HG03280 (cell line): ENCODE measurements around the gene HORMAD1.
A peak's percentile ranks its signal among the peaks of the same experiment; 100 is the strongest.
"Not testable (repeated sequence)": the region's sequence is repeated elsewhere in the genome, so short reads cannot be mapped to it uniquely, and the experiment has no call there.

Experiments
- ATAC-seq: cut with Tn5 transposase; IDR thresholded peaks from one replicate; pipeline ENCODE4 v1.9.1; 2021; ENCODE audit warnings: mild to moderate bottlenecking, moderate library complexity; ENCODE audit not compliant: unreplicated experiment

HORMAD1 gene

GRCh38 chr1:150696995-150697927 lies 23.4 kb downstream of the HORMAD1 start, which contains the start of gene GOLPH3L:
GOLPH3L (minus strand) TSS chr1:150697154; CDS start chr1:150694838, 2,316 bp downstream.
- peak; percentile 99 for ATAC-seq

- no peak for ATAC-seq
Measured at GRCh38 chr1:150696590-150696989, 24.1 kb downstream of the HORMAD1 start.

GRCh38 chr1:150696162-150696561 lies 24.5 kb downstream of the HORMAD1 start:
- no peak for ATAC-seq

GRCh38 chr1:150695561-150695960 lies 25.1 kb downstream of the HORMAD1 start:
- no peak for ATAC-seq

GRCh38 chr1:150692720-150693119 lies 28.0 kb downstream of the HORMAD1 start:
- ATAC-seq = no peak

GRCh38 chr1:150688763-150689162 lies 31.9 kb downstream of the HORMAD1 start:
- ATAC-seq = no peak

GRCh38 chr1:150686275-150686674 lies 34.4 kb downstream of the HORMAD1 start:
- ATAC-seq = no peak

- ATAC-seq = no peak
Measured at GRCh38 chr1:150683914-150684313, 36.8 kb downstream of the HORMAD1 start.

GRCh38 chr1:150678988-150679387 lies 41.7 kb downstream of the HORMAD1 start:
- ATAC-seq = no peak

- ATAC-seq = no peak
Measured at GRCh38 chr1:150674881-150675280, 45.8 kb downstream of the HORMAD1 start.

- ATAC-seq = no peak
Measured at GRCh38 chr1:150663321-150663720, 57.4 kb downstream of the HORMAD1 start.

- no peak for ATAC-seq
Measured at GRCh38 chr1:150662811-150663210, 57.9 kb downstream of the HORMAD1 start.

GRCh38 chr1:150661156-150661555 lies 59.5 kb downstream of the HORMAD1 start:
- no peak for ATAC-seq

GRCh38 chr1:150660584-150660983 lies 60.1 kb downstream of the HORMAD1 start:
- ATAC-seq = no peak

GRCh38 chr1:150657064-150657463 lies 63.6 kb downstream of the HORMAD1 start:
- ATAC-seq = not testable (repeated sequence)

GRCh38 chr1:150654635-150655034 lies 66.1 kb downstream of the HORMAD1 start:
- not testable (repeated sequence) for ATAC-seq

- ATAC-seq = no peak
Measured at GRCh38 chr1:150650193-150650592, 70.5 kb downstream of the HORMAD1 start.

- no peak for ATAC-seq
Measured at GRCh38 chr1:150649441-150650075, 71.1 kb downstream of the HORMAD1 start.
